Measurements from ENCODE around the gene YOD1. TPM values are rescaled to one million over a fixed set of nuclear protein-coding genes. Genes with fewer than 3 reads are reported as not detected.

Gene YOD1
- 2.4 and 2.8 TPM in 2 replicates for polyA plus RNA-seq

GRCh38 chr1:207051191-207051943, at the start of gene YOD1:
Gene YOD1 (minus strand): TSS chr1:207051208. CDS start chr1:207051030, 178 bp downstream.

GRCh38 chr1:207088701-207089626, 38.0 kb upstream of the YOD1 start, which contains the start of gene C4BPB:
Gene C4BPB (plus strand): TSS chr1:207088860. CDS start chr1:207089532, 672 bp downstream.

GRCh38 chr1:207052911-207053769, 2.1 kb upstream of the YOD1 start, which contains the start of gene PFKFB2:
Gene PFKFB2 (plus strand): TSS chr1:207053275. CDS start chr1:207054718, 1,443 bp downstream.

GRCh38 chr1:207032528-207033017, 18.4 kb downstream of the YOD1 start, which contains the start of gene C1orf116:
Gene C1orf116 (minus strand): TSS chr1:207032756. CDS start chr1:207027598, 5,158 bp downstream.

Other genes starting within 250 kb of the YOD1 start
- gene IL20, start 185.6 kb downstream of the YOD1 start, polyA plus RNA-seq: not detected in 2 replicates
- not detected in 2 replicates for gene IL24, start 153.8 kb downstream of the YOD1 start, polyA plus RNA-seq
- gene FCMR, start 129.3 kb downstream of the YOD1 start, polyA plus RNA-seq: not detected in 2 replicates
- not detected in 2 replicates for gene PIGR, start 104.7 kb downstream of the YOD1 start, polyA plus RNA-seq
- not detected in 2 replicates for gene FCAMR, start 80.7 kb downstream of the YOD1 start, polyA plus RNA-seq
- gene C1orf116, start 18.5 kb downstream of the YOD1 start, polyA plus RNA-seq: not detected in 2 replicates
- gene PFKFB2, start 2.1 kb upstream of the YOD1 start, polyA plus RNA-seq: 6.5 and 8.2 TPM in 2 replicates
- not detected in 2 replicates for gene C4BPB, start 37.7 kb upstream of the YOD1 start, polyA plus RNA-seq
- 0.11 TPM in 1 of 2 replicates, not detected in the other for gene C4BPA, start 53.0 kb upstream of the YOD1 start, polyA plus RNA-seq

Measured in Purkinje cell (primary cell).